Activated CD8-positive, alpha-beta memory T cell treated with anti-CD3 and anti-CD28 coated beads, Interleukin-2, amount 50 U/mL, for 48 hours (primary cell): ENCODE measurements around the gene MTIF2.
"Not testable (repeated sequence)": the region's sequence is repeated elsewhere in the genome, so short reads cannot be mapped to it uniquely, and the experiment has no call there.

Experiments
- DNase-seq: peaks from one replicate; pipeline ENCODE4 v3.0.0-alpha.2; 2020

Gene MTIF2, protein sequence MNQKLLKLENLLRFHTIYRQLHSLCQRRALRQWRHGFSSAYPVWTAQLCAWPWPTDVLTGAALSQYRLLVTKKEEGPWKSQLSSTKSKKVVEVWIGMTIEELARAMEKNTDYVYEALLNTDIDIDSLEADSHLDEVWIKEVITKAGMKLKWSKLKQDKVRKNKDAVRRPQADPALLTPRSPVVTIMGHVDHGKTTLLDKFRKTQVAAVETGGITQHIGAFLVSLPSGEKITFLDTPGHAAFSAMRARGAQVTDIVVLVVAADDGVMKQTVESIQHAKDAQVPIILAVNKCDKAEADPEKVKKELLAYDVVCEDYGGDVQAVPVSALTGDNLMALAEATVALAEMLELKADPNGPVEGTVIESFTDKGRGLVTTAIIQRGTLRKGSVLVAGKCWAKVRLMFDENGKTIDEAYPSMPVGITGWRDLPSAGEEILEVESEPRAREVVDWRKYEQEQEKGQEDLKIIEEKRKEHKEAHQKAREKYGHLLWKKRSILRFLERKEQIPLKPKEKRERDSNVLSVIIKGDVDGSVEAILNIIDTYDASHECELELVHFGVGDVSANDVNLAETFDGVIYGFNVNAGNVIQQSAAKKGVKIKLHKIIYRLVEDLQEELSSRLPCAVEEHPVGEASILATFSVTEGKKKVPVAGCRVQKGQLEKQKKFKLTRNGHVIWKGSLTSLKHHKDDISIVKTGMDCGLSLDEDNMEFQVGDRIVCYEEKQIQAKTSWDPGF

DNA sequence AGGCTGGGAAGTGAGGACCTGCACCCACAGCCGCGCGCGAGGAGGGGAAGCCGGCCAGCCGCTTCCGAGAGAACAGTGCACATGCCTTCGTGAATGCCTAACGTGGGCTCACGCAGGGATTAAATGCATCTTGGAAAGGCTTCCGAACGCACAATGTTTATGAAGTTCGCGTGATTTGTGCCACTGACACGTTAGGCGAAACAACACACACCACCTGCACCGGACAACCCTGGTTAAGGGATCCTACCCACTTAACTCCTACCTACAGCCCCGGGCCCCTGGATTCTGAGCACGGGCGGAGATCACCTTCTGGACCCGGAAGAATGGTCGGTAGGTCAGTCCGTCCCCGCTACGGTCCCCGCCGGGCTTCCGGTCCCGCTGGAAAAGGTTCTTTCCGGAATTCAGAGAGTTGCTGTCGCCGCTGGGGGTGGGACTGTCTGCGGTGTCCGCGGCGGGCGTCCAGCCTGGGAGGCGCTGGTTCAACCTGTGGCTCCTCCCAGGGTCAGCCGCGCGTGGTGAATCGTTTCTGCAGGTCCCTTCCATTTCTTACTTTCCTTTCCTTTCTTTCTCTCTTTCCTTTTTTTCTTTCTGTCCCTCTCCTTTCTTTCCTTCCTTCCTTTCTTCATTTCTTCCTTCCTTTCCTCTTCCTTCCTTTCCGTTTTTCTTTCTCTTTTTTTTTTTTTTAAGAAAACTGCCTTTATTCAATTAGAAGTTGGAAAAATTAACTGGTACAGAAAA, at the start of gene MTIF2:
Gene MTIF2, minus strand, starts transcription at position 325 of the 738 bp plus-strand sequence. CDS start 5,373 bp downstream, outside the sequence.
- peak; percentile 95 for DNase-seq

DNA sequence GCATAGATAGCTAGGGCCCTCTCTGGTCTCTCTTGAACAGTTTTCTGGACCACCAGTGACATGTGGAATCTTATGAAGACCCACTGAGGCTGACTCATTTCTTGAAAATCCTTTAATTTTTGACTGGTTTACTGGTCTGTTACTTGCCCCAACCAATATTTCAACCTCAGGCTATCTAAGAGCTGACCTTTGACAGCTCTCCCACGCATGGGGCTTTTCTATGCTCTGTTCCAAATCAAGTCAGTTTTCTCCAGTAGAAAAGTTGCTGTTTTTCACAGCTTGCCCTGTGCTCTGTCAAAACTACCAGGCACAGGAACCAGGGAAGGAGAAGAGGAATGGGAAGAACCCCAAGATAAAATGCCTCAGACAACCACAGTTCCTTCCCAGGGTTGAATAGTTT, 46.0 kb upstream of the MTIF2 start:
- no peak for DNase-seq

DNA sequence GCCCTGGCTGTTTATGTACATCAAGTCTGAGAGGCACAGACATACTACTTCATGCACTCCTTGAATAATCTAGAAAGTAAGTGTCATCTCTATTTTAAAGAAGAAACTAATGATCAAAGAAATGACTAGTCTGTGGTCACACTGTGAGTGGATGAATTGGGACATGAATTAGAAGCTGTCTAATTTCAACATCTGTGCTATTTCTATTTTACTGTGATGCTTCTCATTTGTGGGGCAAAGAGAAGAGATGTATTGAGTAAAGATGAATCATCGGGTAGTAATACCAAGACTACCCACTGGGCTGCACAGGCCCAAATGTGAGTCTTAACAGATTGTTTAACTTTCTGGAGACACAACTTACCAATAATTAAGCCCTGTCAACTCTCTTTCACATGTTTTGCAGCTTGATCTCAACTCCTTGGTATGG, 42.4 kb upstream of the MTIF2 start:
- no peak for DNase-seq

DNA sequence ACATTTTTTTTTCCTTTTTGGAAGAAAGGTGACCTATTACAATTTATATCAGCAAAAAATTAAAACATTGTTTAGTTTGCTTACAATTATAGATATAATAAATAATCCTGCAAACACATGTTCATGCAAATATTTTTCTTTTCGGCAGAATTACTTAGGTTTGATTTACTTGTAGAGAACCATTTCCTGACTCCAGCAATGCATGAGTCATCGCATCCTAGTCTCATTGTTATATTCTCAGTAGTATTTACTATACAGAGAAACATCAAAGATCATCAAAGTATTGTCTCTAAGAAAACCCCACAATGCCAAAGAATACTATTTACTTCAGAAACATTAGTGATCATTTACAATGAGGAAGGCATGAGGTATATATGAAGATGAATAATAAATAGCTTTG, 40.4 kb upstream of the MTIF2 start:
- DNase-seq = no peak

DNA sequence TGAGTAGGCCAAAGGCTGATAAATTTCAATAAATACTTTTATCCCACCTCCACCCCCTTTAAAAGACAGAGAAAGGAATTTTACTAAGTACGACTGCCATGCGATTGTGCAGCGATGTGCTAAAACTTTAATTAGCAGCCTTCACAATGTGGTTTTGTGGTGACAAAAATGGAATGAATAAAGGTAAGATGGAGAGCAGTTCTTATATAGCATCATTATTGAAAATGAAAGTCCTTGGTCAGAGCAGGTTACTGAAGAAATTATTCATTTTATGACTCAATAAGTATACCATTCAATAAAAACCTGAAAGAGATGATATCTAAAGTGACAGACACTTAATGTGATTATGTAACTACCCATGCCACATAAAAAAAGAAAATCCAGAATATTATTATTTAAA, 33.2 kb upstream of the MTIF2 start:
- DNase-seq = no peak

DNA sequence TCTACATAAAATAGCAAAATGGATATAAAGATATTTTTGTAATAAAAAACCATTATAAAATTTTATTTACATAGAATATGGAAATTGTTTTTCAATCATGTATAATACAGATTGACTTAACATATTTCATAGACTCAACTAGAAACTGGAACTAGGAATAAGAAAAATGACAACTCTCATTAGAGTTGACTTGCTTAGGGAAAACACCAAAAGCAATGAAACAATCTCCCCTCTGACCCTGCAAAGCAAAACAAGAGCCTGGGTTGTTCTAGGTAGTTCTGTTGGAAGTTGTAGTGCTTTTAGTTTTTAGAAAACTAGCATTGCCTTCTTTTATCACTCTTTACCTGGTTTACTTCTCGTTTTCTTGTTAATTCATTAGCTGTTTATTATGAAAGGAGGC, 32.2 kb upstream of the MTIF2 start:
- no peak for DNase-seq

DNA sequence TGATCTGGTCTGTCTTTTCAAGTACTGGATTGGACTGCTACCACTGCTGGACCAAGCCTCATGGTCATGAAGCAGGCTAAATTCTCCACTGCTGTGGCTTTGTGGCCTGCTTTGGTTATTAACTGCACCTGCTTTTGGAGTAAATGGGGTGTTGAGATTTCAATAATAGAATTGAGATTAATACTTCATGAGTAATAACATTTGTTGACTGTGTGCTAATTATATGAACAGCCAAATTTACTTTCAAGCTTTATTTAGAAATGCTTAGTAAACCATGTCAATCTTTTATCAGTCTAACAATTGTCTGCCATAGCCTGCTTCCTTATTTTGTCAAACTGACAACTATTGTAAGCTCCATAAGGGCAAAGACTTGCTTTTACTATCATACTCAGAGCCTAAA, 27.4 kb upstream of the MTIF2 start:
- no peak for DNase-seq

DNA sequence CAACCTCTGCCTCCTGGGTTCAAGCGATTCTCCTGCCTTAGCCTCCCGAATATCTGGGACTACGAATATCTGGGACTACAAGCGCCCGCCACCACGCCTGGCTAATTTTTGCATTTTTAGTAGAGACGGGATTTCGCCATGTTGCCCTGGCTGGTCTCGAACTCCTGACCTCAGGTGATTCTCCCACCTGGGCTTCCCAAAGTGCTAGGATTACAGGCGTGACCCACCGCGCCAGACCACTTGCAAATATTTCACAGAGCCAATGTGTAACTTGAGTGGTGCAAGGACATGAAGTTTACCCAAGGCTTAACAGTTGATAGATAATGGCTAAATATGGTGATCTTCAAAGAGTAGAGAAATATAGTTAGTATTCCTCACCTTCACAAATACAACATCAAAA, 14.1 kb upstream of the MTIF2 start:
- no peak for DNase-seq

DNA sequence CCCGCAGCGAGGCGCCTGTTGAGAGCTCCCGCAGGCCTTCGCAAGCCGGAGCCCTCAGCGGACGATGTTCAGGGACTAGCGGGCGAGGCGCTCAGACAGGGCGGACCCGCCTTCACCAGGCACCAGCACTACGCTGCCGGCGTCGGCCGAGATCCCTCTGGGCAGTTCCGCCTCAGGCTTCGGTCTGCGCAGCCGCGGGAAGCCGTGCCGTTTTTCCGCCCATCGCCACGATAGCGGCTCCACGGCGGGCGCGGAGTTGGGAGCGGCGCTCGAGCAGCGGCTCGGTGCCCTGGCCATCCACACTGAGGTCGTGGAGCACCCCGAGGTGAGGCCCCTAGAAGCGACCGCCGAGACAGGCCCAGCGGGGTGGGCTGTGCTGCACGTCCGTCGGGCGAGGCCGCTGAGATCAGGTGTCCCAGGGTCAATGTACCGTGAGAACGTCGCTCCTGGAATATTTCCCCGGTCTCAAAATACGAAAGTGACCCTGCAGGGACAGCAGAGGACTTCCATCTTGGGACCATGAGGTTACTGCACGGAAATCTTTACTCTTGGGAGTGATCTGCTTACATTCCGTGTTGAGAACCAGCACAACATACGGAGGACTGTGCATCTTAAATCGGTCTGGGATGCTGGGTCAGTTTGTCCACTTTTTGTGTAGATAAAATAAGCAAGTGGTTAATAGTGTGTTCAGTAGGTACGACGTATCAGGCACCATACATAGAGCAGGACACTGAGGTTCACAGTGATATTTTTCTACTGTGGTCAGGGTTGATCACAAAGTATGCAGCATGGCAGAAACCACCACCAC, 13.3 kb upstream of the MTIF2 start:
- DNase-seq = peak; percentile 92

DNA sequence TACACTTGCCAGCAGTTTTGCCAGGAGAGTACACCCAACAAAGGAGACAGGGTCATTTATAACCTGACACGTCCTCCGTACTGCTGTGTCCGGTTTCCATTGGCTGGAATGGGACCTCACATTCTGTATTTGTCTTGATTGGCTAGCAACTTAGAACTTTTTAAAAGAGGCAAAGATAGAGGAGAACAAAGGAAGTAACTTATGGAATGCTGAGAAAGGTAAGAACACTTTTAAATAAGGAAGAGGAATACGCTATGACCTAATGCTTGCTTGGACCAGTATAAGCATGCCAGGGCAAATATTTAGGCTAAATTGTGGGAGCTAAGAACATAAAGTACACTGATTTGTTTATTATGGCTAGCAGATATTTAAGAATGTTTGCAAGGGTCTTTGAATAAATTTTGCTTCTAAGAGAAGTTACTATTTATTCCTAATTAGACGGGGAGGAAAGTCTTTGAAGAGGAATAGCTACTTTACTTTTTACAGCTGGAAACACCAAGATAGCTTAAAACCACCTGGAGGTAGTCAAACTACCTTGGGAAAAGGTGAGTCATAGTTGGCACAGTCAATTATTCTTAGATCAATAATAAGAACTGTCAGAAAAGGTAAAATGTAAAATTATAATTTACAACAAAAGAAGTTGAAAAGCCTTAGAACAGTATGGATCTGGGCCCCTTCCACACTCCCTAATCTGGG, 12.0 kb upstream of the MTIF2 start:
- DNase-seq = not testable (repeated sequence)

DNA sequence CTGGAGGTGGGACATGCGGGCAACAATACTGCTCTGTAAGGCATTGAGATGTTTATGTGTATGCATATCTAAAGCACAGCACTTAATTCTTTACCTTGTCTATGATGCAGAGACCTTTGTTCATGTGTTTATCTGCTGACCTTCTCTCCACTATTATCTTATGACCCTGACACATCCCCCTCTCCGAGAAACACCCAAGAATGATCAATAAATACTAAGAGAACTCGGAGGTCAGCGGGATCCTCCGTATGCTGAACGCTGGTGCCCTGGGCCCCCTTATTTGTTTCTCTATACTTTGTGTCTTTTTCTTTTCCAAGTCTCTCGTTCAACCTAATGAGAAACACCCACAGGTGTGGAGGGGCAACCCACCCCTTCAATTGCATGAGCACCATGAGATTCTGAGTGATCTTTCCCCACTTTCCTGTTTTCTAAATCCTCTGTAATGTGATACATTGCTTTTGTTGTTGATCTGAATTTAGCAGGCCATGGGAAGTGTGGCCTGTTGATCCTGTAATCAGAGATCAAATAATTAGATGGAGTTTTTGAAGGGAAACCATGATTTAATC, 10.9 kb upstream of the MTIF2 start:
- not testable (repeated sequence) for DNase-seq

DNA sequence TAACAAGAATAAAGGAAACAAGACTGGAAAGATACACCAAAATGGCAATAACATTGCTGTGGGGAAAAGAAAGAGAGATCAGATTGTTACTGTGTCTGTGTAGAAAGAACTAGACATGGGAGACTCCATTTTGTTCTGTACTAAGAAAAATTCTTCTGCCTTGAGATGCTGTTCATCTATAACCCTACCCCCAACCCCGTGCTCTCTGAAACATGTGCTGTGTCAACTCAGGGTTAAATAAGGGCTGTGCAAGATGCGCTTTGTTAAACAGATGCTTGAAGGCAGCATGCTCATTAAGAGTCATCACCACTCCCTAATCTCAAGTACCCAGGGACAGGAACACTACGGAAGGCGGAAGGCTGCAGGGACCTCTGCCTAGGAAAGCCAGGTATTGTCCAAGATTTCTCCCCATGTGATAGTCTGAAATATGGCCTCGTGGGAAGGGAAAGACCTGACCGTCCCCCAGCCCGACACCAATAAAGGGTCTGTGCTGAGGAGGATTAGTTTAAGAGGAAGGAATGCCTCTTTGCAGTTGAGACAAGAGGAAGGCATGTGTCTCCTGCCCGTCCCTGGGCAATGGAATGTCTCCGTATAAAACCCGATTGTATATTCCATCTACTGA, 10.3 kb upstream of the MTIF2 start:
- DNase-seq = not testable (repeated sequence)

DNA sequence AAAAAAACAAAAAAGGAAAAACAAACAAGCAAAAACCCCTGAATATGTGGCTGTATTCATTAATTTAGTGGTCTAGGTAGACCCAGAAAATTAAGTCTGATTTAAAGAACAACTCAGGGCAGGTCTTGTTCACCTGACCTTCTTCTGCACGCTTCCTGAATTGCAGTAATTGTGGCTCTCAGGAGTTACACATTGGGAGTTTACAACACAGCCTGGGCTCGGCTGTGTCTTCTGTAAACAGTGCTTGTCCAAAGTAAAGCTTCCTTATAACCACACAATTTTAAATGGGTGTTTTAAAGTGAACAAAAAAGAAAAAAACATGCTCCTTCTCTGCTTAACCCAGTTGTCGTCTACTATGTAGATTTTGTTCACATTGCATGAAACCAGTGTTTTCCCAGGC, 8.3 kb upstream of the MTIF2 start:
- DNase-seq = no peak

DNA sequence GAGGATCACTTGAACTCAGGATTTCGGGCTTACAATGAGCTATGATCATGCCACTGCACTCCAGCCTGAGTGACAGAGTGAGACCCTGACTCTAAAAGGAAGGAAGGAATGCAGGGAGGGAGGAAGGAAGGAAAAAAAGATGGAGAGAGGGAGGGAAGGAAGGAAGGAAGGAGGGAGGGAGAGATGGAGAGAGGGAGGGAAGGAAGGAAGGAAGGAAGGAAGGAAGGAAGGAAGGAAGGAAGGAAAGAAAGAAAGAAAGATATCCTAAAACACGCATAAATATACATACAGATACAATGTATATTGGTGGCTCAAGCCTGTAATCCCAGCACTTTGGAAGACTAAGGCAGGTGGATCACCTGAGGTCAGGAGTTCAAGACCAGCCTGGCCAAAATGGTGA, 5.3 kb upstream of the MTIF2 start:
- not testable (repeated sequence) for DNase-seq

DNA sequence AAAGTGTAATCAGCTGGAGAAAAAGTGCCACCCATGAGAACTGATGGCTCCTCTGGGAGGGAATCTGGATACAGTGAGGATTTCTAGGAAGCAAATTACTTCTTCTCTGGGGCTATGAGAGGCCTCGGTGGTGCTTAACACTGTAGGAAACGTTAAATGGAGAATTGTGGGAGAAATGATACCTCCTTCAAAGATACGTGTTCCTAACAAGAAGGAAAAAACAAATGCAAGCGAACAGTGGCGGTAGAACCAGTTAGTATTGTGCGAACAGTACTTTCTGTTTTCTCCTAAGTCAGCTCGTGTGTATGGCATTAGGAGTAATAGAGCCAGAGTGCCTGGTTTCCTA, 587 bp upstream of the MTIF2 start:
- no peak for DNase-seq

DNA sequence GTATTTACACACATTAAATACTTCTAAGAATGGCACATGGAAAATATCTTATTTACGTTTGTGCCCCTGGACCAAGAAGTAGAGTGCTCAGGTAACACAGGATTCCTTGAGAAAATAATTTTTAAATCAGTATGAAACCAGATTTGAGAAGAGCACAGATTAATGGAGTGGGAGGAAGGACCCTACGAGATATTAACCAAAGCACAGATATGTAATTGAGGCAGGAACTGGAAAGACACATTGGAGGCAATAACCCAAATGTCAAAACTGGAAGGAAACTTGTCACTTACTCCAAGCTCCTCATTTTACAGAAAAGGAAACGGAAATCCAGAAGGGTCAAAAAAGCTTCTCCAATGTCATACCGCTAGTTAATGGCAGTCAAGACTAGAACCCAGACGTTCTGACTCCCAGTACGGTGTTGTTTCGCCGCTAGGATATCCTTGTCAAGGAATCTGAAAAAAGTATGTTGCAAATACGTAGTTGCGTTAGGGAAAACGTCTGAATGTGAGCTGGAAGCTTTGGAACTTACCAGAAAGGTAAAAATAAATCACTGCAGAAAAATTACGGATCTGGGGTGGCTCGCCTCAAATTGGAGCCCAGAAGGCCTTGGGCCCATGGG, 634 bp downstream of the MTIF2 start:
- DNase-seq = no peak

DNA sequence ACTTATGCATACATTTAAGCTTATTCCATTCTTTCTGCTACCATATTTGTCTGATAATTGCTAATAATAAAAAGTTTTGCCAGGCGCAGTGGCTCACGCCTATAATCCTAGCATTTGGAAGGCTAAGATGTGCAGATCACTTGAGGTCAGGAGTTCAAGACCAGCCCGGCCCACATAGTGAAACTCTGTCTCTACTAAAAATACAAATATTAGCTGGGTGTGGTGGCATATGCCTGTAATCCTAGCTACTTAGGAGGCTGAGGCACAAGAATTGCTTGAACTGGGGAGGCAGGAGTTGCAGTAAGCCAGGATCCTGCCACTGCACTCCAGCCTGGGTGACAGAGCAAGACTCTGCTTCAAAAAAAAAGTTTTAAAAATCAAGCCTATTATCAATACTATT, 9.4 kb downstream of the MTIF2 start:
- not testable (repeated sequence) for DNase-seq

DNA sequence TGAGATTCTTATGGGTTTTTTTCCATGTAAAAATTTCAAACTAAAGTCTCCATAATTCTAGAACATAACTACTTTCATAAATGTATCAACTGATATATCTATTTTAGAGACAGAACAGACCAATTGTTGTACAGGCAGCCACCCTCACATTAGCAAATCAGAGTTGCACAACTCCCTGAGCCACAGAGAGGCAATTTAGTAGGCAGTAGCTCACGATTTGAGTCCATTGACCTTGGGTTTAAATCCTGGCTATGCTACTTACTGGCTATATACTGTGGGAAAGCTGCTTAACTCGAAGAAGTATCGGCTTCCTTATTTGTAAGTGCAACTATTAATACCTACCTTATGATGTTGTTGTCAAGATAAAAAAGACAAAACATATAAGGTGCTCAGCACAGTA, 16.2 kb downstream of the MTIF2 start:
- no peak for DNase-seq

DNA sequence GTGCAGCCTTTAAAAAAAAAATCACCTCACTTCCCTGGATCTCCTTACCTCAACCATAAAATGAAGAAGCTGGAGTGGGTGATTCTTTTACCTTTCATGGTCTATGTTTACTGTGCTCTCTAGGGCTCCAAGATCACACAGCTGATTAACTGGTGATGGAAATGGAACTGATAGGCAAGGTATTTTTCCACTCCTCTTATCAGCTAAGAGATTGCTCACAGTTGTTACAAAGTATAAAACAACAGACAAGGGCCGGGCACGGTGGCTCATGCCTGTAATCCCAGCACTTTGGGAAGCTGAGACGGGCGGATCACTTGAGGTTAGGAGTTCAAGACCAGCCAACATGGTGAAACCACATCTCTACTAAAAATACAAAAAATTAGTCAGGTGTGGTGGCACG, 22.0 kb downstream of the MTIF2 start:
- DNase-seq = no peak

DNA sequence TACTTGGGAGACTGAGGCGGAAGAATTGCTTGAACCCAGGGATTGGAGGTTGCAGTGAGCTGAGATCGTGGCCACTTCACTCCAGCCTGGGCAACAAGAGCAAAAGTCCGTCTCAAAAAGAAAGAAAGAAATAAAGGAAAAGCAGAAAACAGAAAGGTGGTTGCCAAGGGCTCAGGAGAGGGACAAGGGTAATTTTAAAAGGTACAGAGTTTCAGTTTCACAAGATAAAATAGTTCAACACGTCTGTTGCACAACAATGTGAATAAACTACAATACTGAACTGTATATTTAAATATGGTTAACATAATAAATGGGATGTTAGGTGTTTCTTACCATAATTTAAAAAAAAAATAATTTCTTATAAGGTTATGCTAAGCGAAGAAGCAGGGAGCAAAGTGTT, 23.6 kb downstream of the MTIF2 start:
- no peak for DNase-seq

DNA sequence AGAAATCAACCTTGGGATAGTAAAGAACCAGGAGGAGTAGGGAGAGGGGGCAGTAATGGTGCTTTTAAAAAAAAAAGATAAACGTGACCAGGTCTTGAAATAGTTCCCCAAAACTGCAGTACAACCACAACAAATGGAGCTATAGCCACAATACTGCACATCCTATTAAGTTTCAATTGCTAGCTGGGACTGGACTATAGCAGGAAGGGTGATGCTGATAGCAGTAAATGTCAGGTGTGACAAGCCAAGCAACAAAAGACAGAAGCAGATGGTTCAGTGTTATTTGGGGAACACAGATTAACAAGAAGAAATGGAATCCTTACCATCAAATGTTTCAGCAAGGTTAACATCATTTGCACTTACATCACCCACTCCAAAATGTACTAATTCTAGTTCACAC, 26.4 kb downstream of the MTIF2 start:
- no peak for DNase-seq
